Hepatocyte (in vitro differentiated cells): ENCODE data around the gene VSIG8. TPM values are rescaled to one million over a fixed set of nuclear protein-coding genes. Genes with fewer than 3 reads are reported as not detected.

Experiments used
- DNase-seq: peaks from one replicate; pipeline ENCODE4 v3.0.0-alpha.2; 2016; ENCODE audit warnings: low spot score
- H2AFZ ChIP-seq: fragments of 200-600 bp; sonication (generic); 2 replicates; pipeline ENCODE4 v1.6.0; 2016; ENCODE audit warnings: antibody characterized with exemption, mild to moderate bottlenecking
- H3K27ac ChIP-seq: fragments of 200-600 bp; sonication (generic); 2 replicates; pipeline ENCODE4 v1.5.1; 2016; ENCODE audit warnings: mild to moderate bottlenecking
- H3K27me3 ChIP-seq: fragments of 200-600 bp; sonication (generic); 2 replicates; pipeline ENCODE4 v1.6.1; 2016
- H3K36me3 ChIP-seq: fragments of 200-600 bp; sonication (generic); replicated peaks from 2 replicates; pipeline ENCODE4 v1.5.1; 2016; ENCODE audit warnings: low read depth; ENCODE audit not compliant: insufficient read depth
- H3K4me1 ChIP-seq: fragments of 200-600 bp; sonication (generic); 2 replicates; pipeline ENCODE4 v1.5.1; 2016; ENCODE audit warnings: mild to moderate bottlenecking, moderate library complexity; ENCODE audit not compliant: insufficient read depth
- H3K4me2 ChIP-seq: fragments of 200-600 bp; sonication (generic); 2 replicates; pipeline ENCODE4 v1.6.0; 2016
- H3K4me3 ChIP-seq: fragments of 200-600 bp; sonication (generic); 2 replicates; pipeline ENCODE4 v1.5.1; 2016; ENCODE audit warnings: mild to moderate bottlenecking
- H3K79me2 ChIP-seq: fragments of 200-600 bp; sonication (generic); 2 replicates; pipeline ENCODE4 v1.6.0; 2017; ENCODE audit warnings: mild to moderate bottlenecking
- H3K9me2 ChIP-seq: fragments of 200-600 bp; sonication (generic); replicated peaks from 2 replicates; pipeline ENCODE4 v1.6.0; 2017; ENCODE audit warnings: mild to moderate bottlenecking; ENCODE audit not compliant: insufficient read depth
- H3K9me3 ChIP-seq: fragments of 200-600 bp; sonication (generic); 2 replicates; pipeline ENCODE4 v1.5.1; 2016; ENCODE audit warnings: low read depth, mild to moderate bottlenecking
- H4K20me1 ChIP-seq: fragments of 200-600 bp; sonication (generic); 2 replicates; pipeline ENCODE4 v1.6.0; 2016; ENCODE audit warnings: mild to moderate bottlenecking; ENCODE audit not compliant: insufficient read depth, poor library complexity, severe bottlenecking
- CTCF ChIP-seq: fragments of 200-600 bp; sonication (generic); IDR thresholded peaks from 2 replicates; pipeline ENCODE4 v1.5.1; 2016; ENCODE audit warnings: antibody characterized with exemption, mild to moderate bottlenecking; ENCODE audit not compliant: poor library complexity
- EZH2 ChIP-seq: fragments of 200-600 bp; sonication (generic); IDR thresholded peaks from 2 replicates; pipeline ENCODE4 v1.6.1; 2016; ENCODE audit warnings: antibody characterized with exemption, mild to moderate bottlenecking, borderline replicate concordance
- EZH2phosphoT487 ChIP-seq: fragments of 200-600 bp; sonication (generic); IDR thresholded peaks from one replicate; pipeline ENCODE4 v1.6.1; 2018; ENCODE audit warnings: antibody characterized with exemption, mild to moderate bottlenecking, low read depth, moderate library complexity; ENCODE audit not compliant: unreplicated experiment, severe bottlenecking
- WGBS: methylation state at CpG from one replicate; pipeline ENCODE4 v1.1.6; 2016; ENCODE audit warnings: low lambda C conversion rate; ENCODE audit errors: missing lambda C conversion rate; 5-methylcytosine and 5-hydroxymethylcytosine counted together
- polyA plus RNA-seq: library from polyadenylated mRNA; unstranded; fragments of >200 nt; fragmentation: Nextera tagmentation; extraction: Ambion mirVana; gene quantifications from 2 replicates; pipeline ENCODE4 v1.2.1, GENCODE V29; 2016
- total RNA-seq: library from RNA; depleted of rRNA; stranded (reverse); fragments of >200 nt; gene quantifications from 2 replicates; pipeline ENCODE4 v1.2.3, GENCODE V29; 2014

Gene VSIG8
- total and polyA plus RNA-seq, 2 experiments from 2014 or later: 0.13 to 0.33 TPM

GRCh38 chr1:159896546-159896930 lies 34.1 kb upstream of the VSIG8 start:
- Histone ChIP-seq H3K27ac (no peak overlapping the region), H3K4me1 (peaks cover 14% of the 10 kb centered on the region), H2AFZ (no peak overlapping the region), H3K4me2 (no peak overlapping the region), H3K9me2 (no peaks in the 10 kb centered on the region), H4K20me1 (no peaks in the 10 kb centered on the region), H3K9me3 (no peaks in the 10 kb centered on the region), H3K79me2 (no peaks in the 10 kb centered on the region), H3K4me3 (no peak overlapping the region), H3K27me3 (no peaks in the 10 kb centered on the region), H3K36me3 (no peaks in the 10 kb centered on the region)
- TF ChIP-seq EZH2phosphoT487 (no peak), EZH2 (no peak), CTCF (no peak)
- DNase-seq: no peak
- WGBS: 57% methylated on average over 3 of the region's 3 CpGs

GRCh38 chr1:159895836-159896545 lies 33.5 kb upstream of the VSIG8 start:
- Histone ChIP-seq H2AFZ (no peak overlapping the region), H3K36me3 (no peaks in the 10 kb centered on the region), H3K27ac (no peak overlapping the region), H3K9me2 (no peaks in the 10 kb centered on the region), H3K27me3 (no peaks in the 10 kb centered on the region), H3K4me3 (no peak overlapping the region), H3K4me1 (peaks cover 14% of the 10 kb centered on the region), H4K20me1 (no peaks in the 10 kb centered on the region), H3K9me3 (no peaks in the 10 kb centered on the region), H3K79me2 (no peaks in the 10 kb centered on the region), H3K4me2 (no peak overlapping the region)
- DNase-seq: no peak
- TF ChIP-seq CTCF (no peak), EZH2phosphoT487 (no peak), EZH2 (no peak)
- WGBS: 72% methylated on average over 6 of the region's 6 CpGs

GRCh38 chr1:159895286-159895685 lies 32.8 kb upstream of the VSIG8 start:
- no peaks in the 10 kb centered on the region for H4K20me1 ChIP-seq
- no peak overlapping the region for H2AFZ ChIP-seq
- H3K4me1 ChIP-seq: peaks cover 8% of the 10 kb centered on the region
- no peaks in the 10 kb centered on the region for H3K9me2 ChIP-seq
- no peaks in the 10 kb centered on the region for H3K9me3 ChIP-seq
- H3K27ac ChIP-seq: no peak overlapping the region
- no peaks in the 10 kb centered on the region for H3K79me2 ChIP-seq
- no peaks in the 10 kb centered on the region for H3K27me3 ChIP-seq
- no peak for DNase-seq
- H3K4me3 ChIP-seq: no peak overlapping the region
- no peak overlapping the region for H3K4me2 ChIP-seq
- WGBS: 72% methylated on average over 3 of the region's 3 CpGs
- TF ChIP-seq CTCF (no peak), EZH2phosphoT487 (no peak)
- H3K36me3 ChIP-seq: no peaks in the 10 kb centered on the region
